A673 (cell line): ENCODE data around the gene TBKBP1. TPM values are rescaled to one million over a fixed set of nuclear protein-coding genes. Genes with fewer than 3 reads are reported as not detected.

Source experiments
- BruUV-seq: library from RNA; stranded (reverse); fragments of 400-500 nt; replicated peaks from 2 replicates; lab custom pipeline; 2021; lab: Mats Ljungman, UMichigan
- CTCF ChIA-PET: fragments of 300-600 bp; sonication (Branson Sonifier 250); formaldehyde crosslinking; loops from one replicate; lab custom pipeline; 2022; ENCODE audit warnings: antibody characterized with exemption; lab: Charles Lee
- POLR2A ChIA-PET: fragments of 300-600 bp; sonication (Branson Sonifier 250); formaldehyde crosslinking; loops from one replicate; lab custom pipeline; 2022; ENCODE audit warnings: antibody characterized with exemption; ENCODE audit not compliant: low non-redundant PET; lab: Charles Lee
- DNase-seq: peaks from one replicate; pipeline ENCODE4 v3.0.0-alpha.2; 2015; ENCODE audit warnings: low spot score
- H3K27ac ChIP-seq: fragments of 200-600 bp; sonication (generic); 2 replicates; pipeline ENCODE4 v1.5.1; 2016; ENCODE audit warnings: mixed run types, low read depth, mild to moderate bottlenecking, mixed read lengths, antibody characterized with exemption, low read length; ENCODE audit not compliant: poor library complexity, severe bottlenecking
- H3K27me3 ChIP-seq: fragments of 200-600 bp; sonication (generic); replicated peaks from 2 replicates; pipeline ENCODE4 v1.6.1; 2017; ENCODE audit warnings: mixed run types, low read depth, mild to moderate bottlenecking, mixed read lengths, antibody characterized with exemption, low read length; ENCODE audit not compliant: insufficient read depth, poor library complexity
- H3K36me3 ChIP-seq: fragments of 200-600 bp; sonication (generic); 2 replicates; pipeline ENCODE4 v1.6.1; 2016; ENCODE audit warnings: mixed run types, mild to moderate bottlenecking, mixed read lengths, antibody characterized with exemption, low read length; ENCODE audit not compliant: insufficient read depth, poor library complexity, severe bottlenecking
- H3K4me1 ChIP-seq: fragments of 200-600 bp; sonication (generic); 2 replicates; pipeline ENCODE4 v1.6.1; 2017; ENCODE audit warnings: mixed run types, mild to moderate bottlenecking, mixed read lengths, antibody characterized with exemption, low read length; ENCODE audit not compliant: insufficient read depth, poor library complexity, severe bottlenecking
- H3K4me3 ChIP-seq: fragments of 200-600 bp; sonication (generic); 2 replicates; pipeline ENCODE4 v1.5.1; 2016; ENCODE audit warnings: low read depth, mixed run types, mild to moderate bottlenecking, mixed read lengths, low read length; ENCODE audit not compliant: poor library complexity, severe bottlenecking
- H3K9me3 ChIP-seq: fragments of 200-600 bp; sonication (generic); 2 replicates; pipeline ENCODE4 v1.6.1; 2016; ENCODE audit warnings: mixed run types, low read depth, mild to moderate bottlenecking, mixed read lengths, antibody characterized with exemption, low read length; ENCODE audit not compliant: poor library complexity, severe bottlenecking
- EZH2 ChIP-seq: fragments of 200-600 bp; sonication (generic); IDR thresholded peaks from 2 replicates; pipeline ENCODE4 v1.6.1; 2017; ENCODE audit warnings: borderline replicate concordance, low read depth, mild to moderate bottlenecking, mixed read lengths, antibody characterized with exemption, low read length; ENCODE audit not compliant: poor library complexity, severe bottlenecking
- intact Hi-C: fragments of 100-400 bp; cut with micrococcal nuclease; formaldehyde crosslinking; loops from one replicate; pipeline ENCODE4 v1.10.0; 2022; ENCODE audit not compliant: unreplicated experiment
- total RNA-seq: library from RNA; stranded (reverse); gene quantifications from 2 replicates; pipeline ENCODE4 v1.2.3, GENCODE V29; 2021
- TF ChIP-seq, protein P1 (sequence below): fragments of 300-800, 200-600 bp; sonication (generic); conservative IDR thresholded peaks from 2 replicates; pipeline ENCODE4 v1.5.1; 2017; ENCODE audit warnings: low read depth, mild to moderate bottlenecking, antibody characterized with exemption, low read length, moderate library complexity, mixed read lengths

Gene TBKBP1
- total RNA-seq, 1 experiment from 2014 or later = 21.1 TPM

GRCh38 chr17:47707884-47708283, 13.9 kb downstream of the TBKBP1 start:
- Histone ChIP-seq H3K36me3 (no peaks in the 10 kb centered on the region), H3K4me3 (no peak overlapping the region), H3K27me3 (no peaks in the 10 kb centered on the region), H3K27ac (no peak overlapping the region), H3K4me1 (peaks cover 10% of the 10 kb centered on the region), H3K9me3 (no peaks in the 10 kb centered on the region)
- ChIA-PET POLR2A (no interaction called here), CTCF (no interaction called here)
- no TSS peak for BruUV-seq
- intact Hi-C loops = no loop called here
- DNase-seq = no peak
- TF ChIP-seq, protein P1, sequence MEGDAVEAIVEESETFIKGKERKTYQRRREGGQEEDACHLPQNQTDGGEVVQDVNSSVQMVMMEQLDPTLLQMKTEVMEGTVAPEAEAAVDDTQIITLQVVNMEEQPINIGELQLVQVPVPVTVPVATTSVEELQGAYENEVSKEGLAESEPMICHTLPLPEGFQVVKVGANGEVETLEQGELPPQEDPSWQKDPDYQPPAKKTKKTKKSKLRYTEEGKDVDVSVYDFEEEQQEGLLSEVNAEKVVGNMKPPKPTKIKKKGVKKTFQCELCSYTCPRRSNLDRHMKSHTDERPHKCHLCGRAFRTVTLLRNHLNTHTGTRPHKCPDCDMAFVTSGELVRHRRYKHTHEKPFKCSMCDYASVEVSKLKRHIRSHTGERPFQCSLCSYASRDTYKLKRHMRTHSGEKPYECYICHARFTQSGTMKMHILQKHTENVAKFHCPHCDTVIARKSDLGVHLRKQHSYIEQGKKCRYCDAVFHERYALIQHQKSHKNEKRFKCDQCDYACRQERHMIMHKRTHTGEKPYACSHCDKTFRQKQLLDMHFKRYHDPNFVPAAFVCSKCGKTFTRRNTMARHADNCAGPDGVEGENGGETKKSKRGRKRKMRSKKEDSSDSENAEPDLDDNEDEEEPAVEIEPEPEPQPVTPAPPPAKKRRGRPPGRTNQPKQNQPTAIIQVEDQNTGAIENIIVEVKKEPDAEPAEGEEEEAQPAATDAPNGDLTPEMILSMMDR = no peak
- TF ChIP-seq EZH2 = no peak

- Histone ChIP-seq H3K4me1 (peaks cover 10% of the 10 kb centered on the region), H3K36me3 (no peaks in the 10 kb centered on the region), H3K27me3 (no peaks in the 10 kb centered on the region), H3K4me3 (no peak overlapping the region), H3K9me3 (no peaks in the 10 kb centered on the region), H3K27ac (no peak overlapping the region)
- intact Hi-C loops = no loop called here
- TF ChIP-seq, protein P1 = no peak
- no peak for TF ChIP-seq EZH2
- DNase-seq = no peak
- BruUV-seq = no TSS peak
- ChIA-PET POLR2A (no interaction called here), CTCF (no interaction called here)
Measured at GRCh38 chr17:47708312-47708863, 14.4 kb downstream of the TBKBP1 start.

DNA sequence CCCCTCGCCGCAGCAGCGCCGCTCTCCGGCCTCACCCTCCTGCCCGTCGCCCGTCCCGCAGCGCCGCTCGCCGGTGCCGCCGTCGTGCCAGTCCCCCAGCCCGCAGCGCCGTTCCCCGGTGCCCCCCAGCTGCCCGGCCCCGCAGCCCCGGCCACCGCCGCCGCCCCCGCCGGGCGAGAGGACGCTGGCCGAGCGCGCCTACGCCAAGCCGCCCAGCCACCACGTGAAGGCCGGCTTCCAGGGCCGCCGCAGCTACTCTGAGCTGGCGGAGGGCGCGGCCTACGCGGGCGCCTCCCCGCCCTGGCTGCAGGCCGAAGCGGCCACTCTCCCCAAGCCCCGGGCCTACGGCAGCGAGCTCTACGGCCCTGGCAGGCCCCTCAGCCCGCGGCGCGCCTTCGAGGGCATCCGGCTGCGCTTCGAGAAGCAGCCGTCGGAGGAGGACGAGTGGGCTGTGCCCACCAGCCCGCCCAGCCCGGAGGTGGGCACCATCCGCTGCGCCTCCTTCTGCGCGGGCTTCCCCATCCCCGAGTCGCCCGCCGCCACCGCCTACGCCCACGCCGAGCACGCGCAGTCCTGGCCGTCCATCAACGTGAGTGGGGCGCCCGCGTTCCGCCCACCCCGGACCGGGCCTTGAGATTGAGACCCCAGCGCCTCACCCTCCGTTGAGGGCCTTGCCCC, 15.0 kb downstream of the TBKBP1 start:
- Histone ChIP-seq H3K4me3 (no peak overlapping the region), H3K4me1 (peaks cover 10% of the 10 kb centered on the region), H3K27ac (no peak overlapping the region), H3K27me3 (no peaks in the 10 kb centered on the region), H3K9me3 (no peaks in the 10 kb centered on the region), H3K36me3 (no peaks in the 10 kb centered on the region)
- no peak for TF ChIP-seq EZH2
- TF ChIP-seq, protein P1 = no peak
- no peak for DNase-seq
- POLR2A ChIA-PET = no interaction called here
- CTCF ChIA-PET = no interaction called here
- intact Hi-C loops = no loop called here
- BruUV-seq = no TSS peak
